CD4-positive, alpha-beta T cell treated with Interleukin-1 beta for 1 hour (primary cell): ENCODE measurements around the gene CLCN6.

Experiments
- DNase-seq, 2 donors: peaks; one replicate each; pipeline ENCODE4 v3.0.0-alpha.2; 2020 to 2022

Gene CLCN6

GRCh38 chr1:11880911-11881748, 75.1 kb downstream of the CLCN6 start:
- DNase-seq, result no peak

GRCh38 chr1:11881749-11882441, 75.9 kb downstream of the CLCN6 start:
- DNase-seq, result no peak

- no peak for DNase-seq
These were observed 77.0 kb downstream of the CLCN6 start for GRCh38 chr1:11882814-11883538.

- DNase-seq, result no peak
These were observed 79.9 kb downstream of the CLCN6 start for GRCh38 chr1:11885916-11886315.

- no peak for DNase-seq
These were observed 81.1 kb downstream of the CLCN6 start for GRCh38 chr1:11886986-11887665.

GRCh38 chr1:11887666-11888007, 81.6 kb downstream of the CLCN6 start:
- no peak for DNase-seq

- no peak for DNase-seq
These were observed 82.3 kb downstream of the CLCN6 start for GRCh38 chr1:11888206-11888876.

- no peak for DNase-seq
These were observed 82.9 kb downstream of the CLCN6 start for GRCh38 chr1:11888877-11889208.

GRCh38 chr1:11891433-11892186, 85.6 kb downstream of the CLCN6 start:
- no peak for DNase-seq
